ENCODE results near the gene PLEKHO1.
"Not testable (repeated sequence)": the region's sequence is repeated elsewhere in the genome, so short reads cannot be mapped to it uniquely, and the experiment has no call there.

PLEKHO1 gene

DNA sequence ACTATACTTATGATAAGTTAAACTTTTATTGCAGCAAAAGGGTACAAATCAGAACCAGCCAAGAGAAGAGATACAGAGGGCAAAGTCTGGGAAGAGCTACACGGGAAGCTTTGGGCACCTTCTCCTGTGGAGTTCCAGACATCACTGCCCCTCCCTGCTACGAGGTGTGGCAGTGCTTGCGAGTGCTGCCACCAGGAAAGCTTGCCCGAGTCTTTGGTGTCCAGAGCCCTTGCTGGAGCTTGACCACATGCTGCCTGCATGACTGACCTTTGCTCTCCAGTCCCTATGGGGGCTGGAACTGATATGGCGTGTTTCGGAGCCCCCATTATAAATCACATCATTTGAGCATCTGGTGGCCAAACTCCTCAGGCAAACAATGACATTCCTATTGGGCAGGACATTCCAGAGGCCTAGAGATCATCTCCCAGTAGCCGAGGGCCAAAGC lies 23.4 kb downstream of the PLEKHO1 start:
- DNase-seq (ENCODE audit: low read depth), result no peak

DNA sequence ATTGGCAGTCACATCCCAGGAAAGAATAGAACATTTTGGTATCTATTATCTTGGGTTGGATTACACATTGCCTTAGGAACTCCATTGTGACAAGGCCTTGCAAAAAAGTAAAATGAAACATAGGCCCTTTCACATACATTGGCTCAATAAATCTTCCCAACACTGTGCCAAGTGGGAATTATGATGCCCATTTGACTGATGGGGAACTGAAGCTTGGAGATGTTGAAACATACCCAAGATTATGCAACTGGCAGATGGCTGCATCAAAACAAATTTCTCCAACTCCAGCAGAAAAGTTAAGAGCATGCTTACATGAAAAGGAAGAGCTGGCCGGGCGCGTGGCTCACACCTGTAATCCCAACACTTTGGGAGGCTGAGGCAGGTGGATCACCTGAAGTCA lies 26.9 kb downstream of the PLEKHO1 start:
- no peak for DNase-seq (ENCODE audit: low read depth)

DNA sequence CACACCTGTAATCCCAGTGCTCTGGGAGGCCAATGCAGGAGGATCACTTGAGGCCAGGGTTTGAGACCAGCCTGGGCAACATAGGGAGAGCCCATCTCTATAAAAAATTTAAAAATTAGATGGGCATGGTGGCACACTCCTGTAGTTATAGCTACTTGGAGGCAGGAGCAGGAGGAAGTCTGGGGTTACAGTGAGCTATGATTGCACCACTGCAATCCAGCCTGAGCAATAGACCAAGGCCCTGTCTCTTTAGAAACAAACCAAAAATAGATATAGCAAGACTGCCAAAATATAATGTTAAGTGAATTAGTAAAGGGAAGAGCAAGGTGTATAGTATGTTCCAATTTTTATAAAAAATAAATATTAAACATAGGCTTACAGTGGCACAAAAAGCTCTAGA lies 28.8 kb downstream of the PLEKHO1 start:
- no peak for DNase-seq (ENCODE audit: low read depth)

DNA sequence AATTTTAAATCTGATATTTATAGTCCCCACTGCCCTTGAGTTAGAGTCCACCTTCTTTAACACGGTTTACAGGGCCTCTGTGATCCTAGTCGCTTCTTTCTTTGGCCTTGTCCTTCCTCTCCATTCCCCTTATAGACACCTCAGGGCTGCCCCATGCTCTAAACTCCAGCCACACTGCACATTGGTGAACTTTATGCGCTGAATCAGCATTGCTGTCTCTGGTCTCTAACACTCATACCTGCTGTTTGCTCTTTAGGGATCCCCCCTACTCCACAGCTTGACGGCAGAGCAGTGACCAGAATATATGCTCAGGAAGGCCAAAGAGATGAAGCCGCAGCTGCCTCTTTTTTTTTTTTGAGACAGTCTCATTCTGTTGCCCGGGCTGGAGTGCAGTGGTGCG lies 30.2 kb downstream of the PLEKHO1 start:
- DNase-seq (ENCODE audit: low read depth), result no peak

DNA sequence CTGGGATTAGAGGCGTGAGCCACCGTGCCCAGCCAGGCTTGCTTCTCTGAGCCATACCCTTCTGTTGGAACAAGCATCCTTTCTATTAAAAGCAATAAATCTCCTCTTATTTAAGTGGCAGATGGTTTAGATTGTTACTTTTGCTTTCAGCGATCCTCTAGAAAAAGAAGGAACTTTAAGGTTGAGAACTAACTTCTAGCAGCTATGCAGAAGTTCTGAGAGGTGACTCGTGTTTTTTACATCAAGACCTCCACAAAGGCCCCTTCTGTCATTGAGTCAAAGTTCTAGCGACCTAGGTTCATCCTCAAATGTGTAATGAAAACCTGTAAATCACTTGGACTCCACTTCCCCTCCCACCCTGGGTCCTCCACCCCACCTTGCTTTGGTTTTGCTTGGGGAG lies 30.8 kb downstream of the PLEKHO1 start:
- no peak for DNase-seq (ENCODE audit: low read depth)

DNA sequence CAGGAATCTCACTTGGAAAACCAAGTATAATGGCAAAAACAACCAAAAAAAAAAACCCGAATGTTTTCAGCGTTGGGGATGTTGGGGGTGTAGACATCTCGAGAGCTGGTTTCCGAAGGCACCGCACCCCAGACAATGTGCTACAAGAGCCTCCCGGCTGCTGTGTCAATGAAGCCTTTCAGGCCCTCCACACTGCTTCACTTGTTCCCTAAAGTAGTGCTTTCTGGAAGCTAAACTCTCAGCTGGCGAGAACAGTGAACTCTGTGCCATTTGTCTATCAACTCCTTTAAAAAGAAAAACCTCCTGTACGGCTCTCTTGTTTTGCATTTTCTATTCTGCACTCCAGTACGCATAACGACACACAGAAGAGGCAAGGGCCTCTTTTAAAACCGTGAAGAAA lies 32.5 kb downstream of the PLEKHO1 start:
- no peak for DNase-seq (ENCODE audit: low read depth)

DNA sequence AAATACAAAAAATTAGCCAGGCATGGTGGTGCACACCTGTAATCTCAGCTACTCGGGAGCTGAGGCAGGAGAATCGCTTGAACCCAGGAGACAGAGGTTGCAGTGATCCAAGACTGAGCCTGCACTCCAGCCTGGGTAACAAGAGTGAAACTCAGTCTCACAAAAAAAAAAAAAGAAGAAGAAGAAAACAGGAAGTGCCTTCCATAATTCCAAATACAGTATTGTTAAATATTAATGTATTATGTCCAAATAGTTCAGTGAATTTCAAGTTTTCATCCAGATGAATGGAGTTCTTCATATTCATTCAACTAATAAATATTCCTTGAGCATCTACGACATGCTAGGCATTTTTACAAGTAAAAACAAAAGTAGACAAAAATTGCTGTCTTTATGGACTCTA lies 33.3 kb downstream of the PLEKHO1 start:
- no peak for DNase-seq (ENCODE audit: low read depth)

DNA sequence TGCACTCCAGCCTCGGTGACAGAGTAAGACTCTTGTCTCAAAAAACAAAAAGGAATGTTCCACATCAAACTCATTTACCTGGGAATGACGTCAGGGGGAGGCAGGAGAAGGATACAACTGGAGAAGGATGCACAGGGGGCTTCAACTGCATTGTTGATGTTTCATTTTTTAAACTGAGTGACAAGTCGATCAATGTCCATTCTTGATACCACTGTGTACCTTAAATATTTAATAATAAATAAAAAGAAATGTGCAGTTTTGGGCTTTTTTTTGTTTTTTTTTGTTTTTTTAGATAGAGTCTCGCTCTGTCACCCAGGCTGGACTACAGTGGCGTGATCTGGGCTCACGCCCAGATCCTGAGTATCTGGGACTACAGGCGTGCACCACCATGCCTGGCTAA lies 35.8 kb downstream of the PLEKHO1 start:
- no peak for DNase-seq (ENCODE audit: low read depth)

DNA sequence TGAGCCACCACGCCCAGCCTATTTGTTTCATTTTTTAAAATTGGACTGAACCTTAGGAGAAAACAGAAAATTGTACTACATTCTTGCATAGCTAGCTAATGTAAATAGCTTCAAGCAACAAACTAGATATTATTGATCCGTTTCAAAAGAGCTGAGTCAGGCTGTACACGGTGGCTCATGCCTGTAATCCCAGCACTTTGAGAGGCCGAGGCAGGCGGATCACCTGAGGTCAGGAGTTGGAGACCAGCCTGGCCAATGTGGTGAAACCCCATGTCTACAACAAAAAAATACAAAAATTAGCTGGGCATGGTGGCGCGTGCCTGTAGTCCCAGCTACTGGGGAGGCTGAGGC lies 36.7 kb downstream of the PLEKHO1 start:
- not testable (repeated sequence) for DNase-seq (ENCODE audit: low read depth)

DNA sequence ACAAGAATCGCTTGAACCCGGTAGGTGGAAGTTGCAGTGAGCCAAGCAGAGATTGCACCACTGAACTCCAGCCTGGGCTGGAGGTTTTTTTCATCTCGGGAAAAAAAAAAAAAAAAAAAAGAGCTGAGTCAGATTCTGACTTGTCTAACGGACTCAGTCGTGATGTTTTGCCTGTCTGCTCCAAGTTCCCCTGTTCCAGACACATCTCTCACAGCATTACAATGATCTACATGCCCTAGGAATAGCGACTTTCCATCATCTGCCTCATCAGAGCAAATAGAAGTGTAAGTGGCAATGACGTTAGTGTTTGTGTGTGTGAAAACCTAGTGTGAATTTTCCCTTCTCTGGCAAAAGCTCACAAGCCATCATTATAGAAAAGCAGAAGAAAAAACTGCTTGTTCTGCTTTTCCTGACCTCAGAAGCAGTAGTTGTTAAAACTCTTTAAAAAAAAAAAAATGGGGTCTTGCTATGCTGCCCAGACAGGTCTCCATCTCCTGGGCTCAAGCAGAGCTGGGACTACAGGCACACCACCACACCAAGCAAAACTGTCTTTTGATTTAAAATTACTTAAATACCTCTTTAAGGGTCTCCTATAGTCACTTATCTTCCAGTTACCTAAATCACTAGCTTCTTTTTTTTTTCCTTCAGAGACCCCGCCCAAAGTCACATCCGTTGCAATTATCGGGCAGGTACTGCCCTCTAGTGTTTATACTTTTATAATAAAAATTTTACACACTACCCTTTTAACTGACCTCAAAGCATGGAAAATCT lies 37.3 kb downstream of the PLEKHO1 start:
- no peak for DNase-seq (ENCODE audit: low read depth)

DNA sequence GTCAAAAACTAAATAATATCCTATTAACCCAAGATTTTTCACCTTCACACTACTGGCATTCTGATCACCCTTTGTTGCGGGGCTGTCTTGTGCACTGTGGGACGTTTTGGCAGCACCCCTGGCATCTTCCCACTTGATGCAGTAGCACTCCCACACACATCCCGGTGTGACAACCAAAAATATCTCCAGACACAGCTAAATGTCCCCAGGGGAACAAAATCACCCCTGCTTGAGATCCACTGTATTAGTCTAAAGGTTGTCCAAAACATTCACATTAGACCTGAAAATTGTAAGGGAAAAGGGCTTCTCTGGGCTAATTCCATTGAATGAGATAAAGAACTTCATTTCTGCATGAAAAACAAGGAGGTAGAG lies 37.8 kb downstream of the PLEKHO1 start:
- DNase-seq (ENCODE audit: low read depth), result no peak

DNA sequence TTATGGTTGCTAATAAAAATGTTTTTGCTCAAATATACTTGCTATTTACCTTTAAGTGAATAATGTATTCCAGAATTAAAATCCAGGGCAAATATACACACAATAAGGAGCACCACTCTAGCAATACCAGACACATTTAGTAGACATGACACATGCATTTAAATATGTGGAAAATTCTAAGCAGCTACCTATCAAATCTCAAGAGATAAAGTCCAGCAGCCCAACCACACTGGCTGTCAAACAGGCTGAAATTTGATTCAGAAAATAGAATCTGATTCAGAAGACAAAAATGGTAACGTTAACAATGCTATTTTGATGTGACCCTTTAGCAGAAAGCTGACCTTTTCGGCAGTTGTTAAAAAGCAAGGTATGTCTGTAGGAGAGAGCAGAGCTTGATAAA lies 42.3 kb downstream of the PLEKHO1 start:
- DNase-seq (ENCODE audit: low read depth), result peak; percentile 80

DNA sequence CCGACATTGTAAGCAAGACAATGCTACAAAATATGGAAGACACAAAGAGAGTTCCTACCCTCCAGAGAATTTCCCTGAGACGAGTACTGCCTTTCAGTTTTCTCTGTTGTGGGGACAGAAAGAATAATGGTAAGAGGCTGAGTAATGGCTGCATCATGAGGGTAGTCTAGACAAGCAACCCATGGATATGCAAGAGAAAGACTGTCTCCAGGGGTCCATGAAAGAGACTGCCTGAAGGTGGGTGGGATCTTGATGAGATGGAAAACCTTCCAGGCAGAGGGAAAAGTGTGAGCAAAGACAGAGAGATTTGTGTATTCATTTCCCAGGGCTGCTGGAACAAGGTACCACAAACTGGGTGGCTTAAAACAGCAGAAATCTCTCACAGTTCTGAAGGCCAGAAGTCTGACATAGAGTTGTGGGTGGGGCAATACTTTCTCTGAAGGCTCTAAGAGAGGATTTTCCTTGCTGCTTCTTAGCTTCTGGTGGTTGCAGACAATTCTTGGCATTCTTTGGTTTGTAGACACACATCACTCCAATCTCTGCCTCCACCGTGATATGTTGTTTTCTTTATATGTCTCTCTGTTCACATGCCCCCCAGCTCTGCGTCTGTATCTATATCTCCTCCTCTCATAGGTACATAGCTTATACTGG lies 44.8 kb downstream of the PLEKHO1 start:
- peak; percentile 38 for DNase-seq (ENCODE audit: low read depth)

DNA sequence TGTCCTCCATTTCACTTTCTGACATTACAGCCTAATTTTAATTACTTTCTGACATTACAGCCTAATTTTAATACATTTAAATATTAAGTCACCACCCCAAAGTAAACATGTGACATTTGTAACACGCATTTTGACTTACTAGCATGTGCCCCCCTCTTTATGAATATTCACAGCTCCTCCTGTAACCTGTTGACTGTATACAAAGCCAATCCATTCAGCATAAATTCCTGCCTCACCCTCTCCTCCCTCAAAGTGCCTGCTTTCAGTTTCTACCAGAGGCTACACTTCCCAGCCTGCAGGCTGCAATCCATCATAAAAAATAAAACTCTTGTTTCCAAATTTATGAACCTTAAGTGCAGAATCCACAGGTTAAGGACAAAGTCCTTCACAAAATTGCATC lies 46.7 kb downstream of the PLEKHO1 start:
- no peak for DNase-seq (ENCODE audit: low read depth)

DNA sequence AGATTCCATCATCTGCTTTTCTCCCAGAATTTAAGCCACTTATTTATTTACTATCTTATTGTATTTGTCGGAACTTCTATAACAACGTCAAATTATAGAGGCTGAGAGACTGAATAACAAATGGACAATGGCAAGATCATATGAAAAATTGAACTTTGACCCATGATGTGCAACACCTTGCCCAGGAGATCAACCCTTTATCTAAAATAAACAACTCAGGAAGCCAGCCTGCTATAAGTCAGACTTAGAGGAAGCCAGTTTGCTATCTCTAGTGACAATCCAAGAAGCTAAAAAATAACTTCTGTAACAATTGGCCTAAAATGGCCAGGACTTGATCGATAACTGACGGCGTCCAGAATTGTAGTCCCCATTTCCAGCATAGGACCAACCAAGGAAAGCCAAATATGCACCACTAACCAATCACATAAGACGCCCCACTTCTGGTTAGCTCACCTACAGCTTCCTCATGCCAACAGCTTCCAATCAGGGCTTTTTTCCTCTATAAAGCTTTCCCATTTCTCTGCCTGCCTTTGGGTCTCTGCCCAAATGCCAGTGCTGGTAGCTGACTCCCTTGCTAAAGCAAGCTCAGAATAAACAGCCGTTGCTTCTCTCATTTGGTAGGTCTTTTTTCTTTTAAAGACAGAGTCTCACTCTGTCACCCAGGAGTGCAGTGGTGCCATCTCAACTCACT lies 57.7 kb downstream of the PLEKHO1 start:
- DNase-seq (ENCODE audit: low read depth), result no peak

DNA sequence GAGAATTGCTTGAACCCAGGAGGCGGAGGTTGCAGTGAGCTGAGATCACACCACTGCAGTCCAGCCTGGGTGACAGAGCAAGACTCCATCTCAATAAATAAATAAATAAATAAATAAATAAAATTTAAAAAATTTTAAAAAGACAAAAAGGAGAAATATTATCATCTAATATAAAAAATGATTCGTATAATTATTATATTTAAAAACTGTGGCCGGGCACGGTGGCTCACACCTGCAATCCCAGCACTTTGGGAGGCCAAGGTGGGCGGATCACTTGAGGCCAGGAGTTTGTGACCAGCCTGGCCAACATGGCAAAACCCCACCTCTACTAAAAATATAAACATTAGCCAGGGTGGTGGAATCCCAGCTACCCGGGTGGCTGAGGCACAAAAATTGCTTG lies 58.7 kb downstream of the PLEKHO1 start:
- DNase-seq (ENCODE audit: low read depth), result not testable (repeated sequence)

All from HS-27A (cell line).